H1 (cell line): ENCODE measurements around the gene ASTN2. TPM values are rescaled to one million over a fixed set of nuclear protein-coding genes. Genes with fewer than 3 reads are reported as not detected.

Experiments
- CTCF ChIA-PET: fragments of 300-600 bp; sonication (Branson Sonifier 250); formaldehyde crosslinking; loops from one replicate; lab custom pipeline; 2021; ENCODE audit not compliant: partially characterized antibody; lab: Charles Lee
- POLR2A ChIA-PET: fragments of 300-600 bp; sonication (Branson Sonifier 250); formaldehyde crosslinking; loops from one replicate; lab custom pipeline; 2021; ENCODE audit warnings: inconsistent platforms; ENCODE audit not compliant: partially characterized antibody; lab: Charles Lee
- DNase-seq, 2 experiments: peaks; one replicate each; pipeline versions ENCODE4 v3.0.0 to v3.0.0-alpha.2; 2010 to 2022; ENCODE audit warnings: low spot score in 2 of 2, low read depth in 1 of 2, mixed read lengths in 1 of 2
- FAIRE-seq: peaks from 2 replicates; lab custom pipeline; 2011; peaks lifted over from hg19 to GRCh38; lab: Jason Lieb, UNC
- H2AFZ ChIP-seq: 2 replicates; pipeline ENCODE4 v1.8.1; 2012; ENCODE audit warnings: low read length, inconsistent platforms
- H2AK5ac ChIP-seq: 2 replicates; pipeline ENCODE4 v1.6.1; 2013; ENCODE audit warnings: low read depth, low read length
- H2BK120ac ChIP-seq: replicated peaks from 2 replicates; pipeline ENCODE3; 2013; ENCODE audit warnings: low read depth, low read length, inconsistent platforms
- H2BK12ac ChIP-seq: 2 replicates; pipeline ENCODE4 v1.6.1; 2013; ENCODE audit warnings: low read depth, low read length
- H2BK15ac ChIP-seq: 2 replicates; pipeline ENCODE4 v1.6.1; 2013; ENCODE audit warnings: low read length
- H2BK20ac ChIP-seq: 2 replicates; pipeline ENCODE4 v1.6.1; 2013; ENCODE audit warnings: low read length
- H2BK5ac ChIP-seq: 2 replicates; pipeline ENCODE4 v1.6.1; 2013; ENCODE audit warnings: low read depth, low read length
- H3K14ac ChIP-seq: 2 replicates; pipeline ENCODE4 v1.6.1; 2013; ENCODE audit warnings: inconsistent platforms; ENCODE audit not compliant: insufficient read length
- H3K18ac ChIP-seq: 2 replicates; pipeline ENCODE4 v1.6.1; 2013; ENCODE audit warnings: low read length; ENCODE audit errors: extremely low read depth
- H3K23ac ChIP-seq: 2 replicates; pipeline ENCODE4 v1.6.1; 2013; ENCODE audit warnings: inconsistent platforms; ENCODE audit not compliant: insufficient read length
- H3K23me2 ChIP-seq: 2 replicates; pipeline ENCODE4 v1.6.1; 2013; ENCODE audit warnings: low read depth, low read length
- H3K27ac ChIP-seq: 2 replicates; pipeline ENCODE4 v1.6.1; 2011; ENCODE audit warnings: low read depth, low read length, inconsistent platforms
- H3K27me3 ChIP-seq, 4 experiments: replicated peaks in 1 of 4; 1 replicate in 1 of 4; 2 replicates in 3 of 4; pipeline versions ENCODE4 v1.6.1 to v1.8.1; 2011 to 2013; ENCODE audit warnings: low read length in 3 of 4, mild to moderate bottlenecking in 3 of 4, inconsistent platforms in 2 of 4, mixed read lengths in 2 of 4, moderate library complexity in 1 of 4; ENCODE audit not compliant: control insufficient read depth in 3 of 4, insufficient read depth in 3 of 4; ENCODE audit errors: extremely low read depth in 1 of 4
- H3K36me3 ChIP-seq, 4 experiments: 2 replicates each; pipeline versions ENCODE4 v1.6.1 to v1.8.1; 2011 to 2013; ENCODE audit warnings: mild to moderate bottlenecking in 4 of 4, low read length in 3 of 4, moderate library complexity in 2 of 4, control low read depth in 1 of 4, inconsistent platforms in 1 of 4; ENCODE audit not compliant: insufficient read depth in 4 of 4, control insufficient read depth in 2 of 4
- H3K4ac ChIP-seq: replicated peaks from 2 replicates; pipeline ENCODE3; 2013; ENCODE audit warnings: low read length, low read depth, mixed read lengths, inconsistent platforms; ENCODE audit not compliant: insufficient read length
- H3K4me1 ChIP-seq, 4 experiments: replicated peaks in 1 of 4; 1 replicate in 1 of 4; 2 replicates in 3 of 4; pipeline versions ENCODE4 v1.6.1 to v1.8.1; 2011 to 2013; ENCODE audit warnings: low read length in 3 of 4, inconsistent platforms in 2 of 4, mixed read lengths in 1 of 4; ENCODE audit not compliant: insufficient read depth in 4 of 4, control insufficient read depth in 3 of 4
- H3K4me2 ChIP-seq, 2 experiments: 2 replicates each; pipeline versions ENCODE4 v1.6.1 to v1.8.1; 2011 to 2013; ENCODE audit warnings: low read depth in 2 of 2, low read length in 2 of 2, control low read depth in 1 of 2, inconsistent platforms in 1 of 2, mild to moderate bottlenecking in 1 of 2; ENCODE audit not compliant: insufficient read depth in 1 of 2
- H3K4me3 ChIP-seq, 4 experiments: fragments of 200-600, 300-600 bp in 1 of 4; sonication (generic), shearing (Covaris generic), sonication (Bioruptor Twin) in 1 of 4; 2 replicates each; pipeline versions ENCODE4 v1.5.1 to v1.8.1; 2011 to 2016; ENCODE audit warnings: low read length in 4 of 4, low read depth in 3 of 4, control low read depth in 2 of 4, inconsistent platforms in 2 of 4, mild to moderate bottlenecking in 2 of 4, mixed read lengths in 1 of 4, moderate library complexity in 1 of 4; ENCODE audit not compliant: insufficient read depth in 2 of 4; ENCODE audit errors: extremely low read depth in 1 of 4
- H3K56ac ChIP-seq: replicated peaks from 2 replicates; pipeline ENCODE3; 2013; ENCODE audit warnings: low read depth, mild to moderate bottlenecking, mixed read lengths, low read length, inconsistent platforms; ENCODE audit not compliant: insufficient read length
- H3K79me1 ChIP-seq: 2 replicates; pipeline ENCODE4 v1.6.1; 2013; ENCODE audit warnings: low read depth, low read length, control low read depth
- H3K79me2 ChIP-seq, 2 experiments: 2 replicates each; pipeline versions ENCODE4 v1.6.1 to v1.8.1; 2012 to 2013; ENCODE audit warnings: low read length in 2 of 2, mild to moderate bottlenecking in 2 of 2, inconsistent platforms in 1 of 2; ENCODE audit not compliant: insufficient read depth in 2 of 2, control insufficient read depth in 1 of 2
- H3K9ac ChIP-seq, 4 experiments: replicated peaks in 1 of 4; 1 replicate in 1 of 4; 2 replicates in 3 of 4; pipeline versions ENCODE4 v1.6.1 to v1.8.1; 2011 to 2013; ENCODE audit warnings: low read depth in 3 of 4, low read length in 3 of 4, control low read depth in 2 of 4, mild to moderate bottlenecking in 2 of 4, moderate library complexity in 2 of 4, inconsistent platforms in 1 of 4; ENCODE audit errors: extremely low read depth in 1 of 4
- H3K9me3 ChIP-seq, 2 experiments: 2 replicates each; pipeline versions ENCODE4 v1.6.1 to v1.8.1; 2012 to 2013; ENCODE audit warnings: mild to moderate bottlenecking in 2 of 2, moderate library complexity in 2 of 2, control low read depth in 1 of 2, inconsistent platforms in 1 of 2, low read depth in 1 of 2, low read length in 1 of 2, mixed read lengths in 1 of 2; ENCODE audit not compliant: insufficient read depth in 2 of 2
- H4K20me1 ChIP-seq, 2 experiments: replicated peaks in 1 of 2; 2 replicates each; pipeline versions ENCODE3 to v1.8.1; 2011 to 2013; ENCODE audit warnings: inconsistent platforms in 2 of 2, low read length in 2 of 2, mild to moderate bottlenecking in 1 of 2; ENCODE audit not compliant: insufficient read depth in 2 of 2, control insufficient read depth in 1 of 2
- H4K5ac ChIP-seq: 2 replicates; pipeline ENCODE4 v1.6.1; 2013; ENCODE audit warnings: low read length, low read depth, mixed read lengths, inconsistent platforms; ENCODE audit not compliant: insufficient read length
- H4K8ac ChIP-seq: 2 replicates; pipeline ENCODE4 v1.8.0; 2013; ENCODE audit warnings: mild to moderate bottlenecking, moderate library complexity, low read length, inconsistent platforms; ENCODE audit not compliant: insufficient read depth; ENCODE audit errors: extremely low read depth
- H4K91ac ChIP-seq: replicated peaks from 2 replicates; pipeline ENCODE3; 2013; ENCODE audit warnings: low read length, mixed read lengths, inconsistent platforms; ENCODE audit not compliant: insufficient read length
- BCL11A ChIP-seq, 2 experiments: IDR thresholded peaks; one replicate each; pipeline ENCODE4 v1.6.1; 2011; ENCODE audit warnings: low read depth in 2 of 2, low read length in 2 of 2, mild to moderate bottlenecking in 2 of 2
- BRCA1 ChIP-seq: IDR thresholded peaks from 2 replicates; pipeline ENCODE4 v1.6.1; 2012; ENCODE audit warnings: low read depth, low read length, improper control_type of control experiment
- CTBP2 ChIP-seq: IDR thresholded peaks from 2 replicates; pipeline ENCODE4 v1.7.0; 2011; ENCODE audit warnings: borderline replicate concordance, mild to moderate bottlenecking, moderate library complexity, mixed read lengths, low read length; ENCODE audit not compliant: insufficient read depth, insufficient read length
- EGR1 ChIP-seq: IDR thresholded peaks from 2 replicates; pipeline ENCODE4 v1.6.1; 2011; ENCODE audit warnings: low read depth, low read length, borderline replicate concordance
- FOSL1 ChIP-seq: IDR thresholded peaks from 2 replicates; pipeline ENCODE4 v1.6.1; 2011; ENCODE audit warnings: mild to moderate bottlenecking, low read depth, low read length, moderate library complexity; ENCODE audit not compliant: insufficient read depth
- RAD21 ChIP-seq, 2 experiments: IDR thresholded peaks in 1 of 2; conservative IDR thresholded peaks in 1 of 2; 2 replicates each; pipeline ENCODE4 v1.6.1; 2011; ENCODE audit warnings: low read depth in 2 of 2, low read length in 2 of 2, improper control_type of control experiment in 1 of 2, inconsistent platforms in 1 of 2, mild to moderate bottlenecking in 1 of 2, moderate library complexity in 1 of 2
- RFX5 ChIP-seq: IDR thresholded peaks from 2 replicates; pipeline ENCODE4 v1.6.1; 2011; ENCODE audit warnings: low read depth, low read length, improper control_type of control experiment, borderline replicate concordance
- SAP30 ChIP-seq: fragments of 300-600 bp; sonication (generic); IDR thresholded peaks from 2 replicates; pipeline ENCODE4 v1.7.1; 2012; ENCODE audit warnings: low read length, moderate library complexity, mild to moderate bottlenecking, inconsistent platforms; ENCODE audit not compliant: insufficient read depth, insufficient replicate concordance
- TEAD4 ChIP-seq: IDR thresholded peaks from 2 replicates; pipeline ENCODE4 v1.6.1; 2012; ENCODE audit warnings: low read depth, low read length, inconsistent platforms, mixed read lengths
- YY1 ChIP-seq: IDR thresholded peaks from 2 replicates; pipeline ENCODE4 v1.6.1; 2011; ENCODE audit warnings: low read depth, mild to moderate bottlenecking, low read length
- WGBS, 2 experiments: shearing (Covaris generic) in 1 of 2; methylation state at CpG; one replicate each; pipeline versions ENCODE4 v1.1.6 to v1.1.7; 2013 to 2015; ENCODE audit warnings: low lambda C conversion rate in 2 of 2, mixed read lengths in 2 of 2, inconsistent platforms in 1 of 2, low coverage in 1 of 2, missing lambda C conversion rate in 1 of 2; ENCODE audit not compliant: insufficient replicate concordance in 2 of 2, insufficient coverage in 1 of 2, insufficient read length in 1 of 2; ENCODE audit errors: extremely low coverage in 1 of 2, missing lambda C conversion rate in 1 of 2; 5-methylcytosine and 5-hydroxymethylcytosine counted together
- polyA plus RNA-seq, 7 experiments: library from polyadenylated mRNA; depleted of rRNA in 3 of 7; stranded (reverse) in 5 of 7; unstranded in 2 of 7; fragments of >200 nt in 5 of 7; fragments of 200-250 nt in 2 of 7; gene quantifications; 1 replicate in 5 of 7; 2 replicates in 1 of 7; 4 replicates in 1 of 7; pipeline versions ENCODE4 v1.2.1 to v1.2.3, GENCODE V29; 2011 to 2013; ENCODE audit warnings: missing spikeins in 2 of 7, mixed read lengths in 2 of 7
- total RNA-seq: library from RNA; stranded (reverse); fragmentation: NEBNext Ultra II Directional; extraction: Animal tissue kit (Norgen Biotek cat#: 25700); gene quantifications from 2 replicates; pipeline ENCODE4 v1.2.1, GENCODE V29; 2021
- TF ChIP-seq, protein P1 (sequence below), 3 experiments: IDR thresholded peaks; 1 replicate in 2 of 3; 2 replicates in 1 of 3; pipeline versions ENCODE4 v1.5.1 to v1.6.1; 2011; ENCODE audit warnings: low read length in 3 of 3, mild to moderate bottlenecking in 3 of 3, inconsistent platforms in 2 of 3, low read depth in 1 of 3, moderate library complexity in 1 of 3; ENCODE audit not compliant: insufficient read depth in 1 of 3; ENCODE audit errors: control extremely low read depth in 1 of 3

ASTN2 gene
- total and polyA plus RNA-seq, 2 of the 8 experiments (the other 6 are each of a cell fraction or from before 2014, with no cell fraction given): 8.2 to 13.7 TPM

DNA sequence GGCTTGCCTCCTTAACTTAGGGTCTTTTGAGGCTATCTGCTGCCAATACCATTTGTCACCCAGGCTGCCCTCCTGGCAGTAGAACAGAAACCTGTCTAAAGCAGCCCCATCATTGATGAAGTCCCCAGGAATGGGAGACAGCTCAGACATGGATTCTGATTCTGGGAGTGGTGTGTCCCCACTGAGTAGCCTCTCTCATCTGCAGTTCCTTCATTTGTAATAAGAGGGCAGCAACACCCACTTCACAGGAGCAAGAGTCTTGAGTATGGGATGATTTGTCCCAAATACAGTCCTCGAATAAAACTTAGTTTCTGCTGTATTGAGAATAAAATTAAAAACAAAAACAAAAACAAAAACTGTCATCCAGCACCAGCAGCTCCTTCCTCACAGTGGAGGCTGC lies 167.6 kb downstream of the ASTN2 start:
- H3K23me2 ChIP-seq: no peaks in the 10 kb centered on the region; the same call in 1 of the 2 replicates
- no peaks in the 10 kb centered on the region for H3K9me3 ChIP-seq
- no peak overlapping the region for H2BK120ac ChIP-seq
- FAIRE-seq (peak; percentile 55), DNase-seq (no peak)
- no peak overlapping the region for H3K4me2 ChIP-seq
- 87% methylated on average over 1 of the region's 1 CpG; no CpG with 5 or more reads in 1 of the 2 experiments for WGBS, 2 experiments
- ChIA-PET CTCF (interaction anchor here (0.6 to 6.7 kb wide), 51 partner anchors 9 to 768 kb away, joined by 3 to 87 read pairs (median 4); partner anchors contain the start of gene ASTN2), POLR2A (no interaction called here)
- H3K56ac ChIP-seq: no peak overlapping the region
- H3K36me3 ChIP-seq: no peaks in the 10 kb centered on the region
- no peak overlapping the region for H2BK12ac ChIP-seq
- no peaks in the 10 kb centered on the region for H4K20me1 ChIP-seq
- no peak overlapping the region for H2BK5ac ChIP-seq
- H3K4me1 ChIP-seq: no peaks in the 10 kb centered on the region
- no peak overlapping the region for H3K9ac ChIP-seq
- H3K4me3 ChIP-seq: no peak overlapping the region
- H3K79me2 ChIP-seq: no peaks in the 10 kb centered on the region
- H3K23ac ChIP-seq: no peak overlapping the region
- H3K27ac ChIP-seq: no peak overlapping the region
- no peak overlapping the region for H2AK5ac ChIP-seq
- H2BK15ac ChIP-seq: no peak overlapping the region
- no peak overlapping the region for H3K4ac ChIP-seq
- H4K91ac ChIP-seq: no peak overlapping the region
- no peaks in the 10 kb centered on the region for H3K27me3 ChIP-seq
- no peak overlapping the region for H4K8ac ChIP-seq
- no peak overlapping the region for H3K14ac ChIP-seq
- no peak overlapping the region for H2AFZ ChIP-seq
- H3K79me1 ChIP-seq: no peaks in the 10 kb centered on the region
- no peak overlapping the region for H3K18ac ChIP-seq
- no peak overlapping the region for H4K5ac ChIP-seq
- H2BK20ac ChIP-seq: no peak overlapping the region
- TF ChIP-seq BRCA1: no peak
- no peak for TF ChIP-seq BCL11A (IDR thresholded peaks at IDR 0.05; ENCODE audit: low read depth in 2 of 2, low read length in 2 of 2)
- no peak for TF ChIP-seq YY1
- TF ChIP-seq RFX5: no peak
- TF ChIP-seq, protein P1, sequence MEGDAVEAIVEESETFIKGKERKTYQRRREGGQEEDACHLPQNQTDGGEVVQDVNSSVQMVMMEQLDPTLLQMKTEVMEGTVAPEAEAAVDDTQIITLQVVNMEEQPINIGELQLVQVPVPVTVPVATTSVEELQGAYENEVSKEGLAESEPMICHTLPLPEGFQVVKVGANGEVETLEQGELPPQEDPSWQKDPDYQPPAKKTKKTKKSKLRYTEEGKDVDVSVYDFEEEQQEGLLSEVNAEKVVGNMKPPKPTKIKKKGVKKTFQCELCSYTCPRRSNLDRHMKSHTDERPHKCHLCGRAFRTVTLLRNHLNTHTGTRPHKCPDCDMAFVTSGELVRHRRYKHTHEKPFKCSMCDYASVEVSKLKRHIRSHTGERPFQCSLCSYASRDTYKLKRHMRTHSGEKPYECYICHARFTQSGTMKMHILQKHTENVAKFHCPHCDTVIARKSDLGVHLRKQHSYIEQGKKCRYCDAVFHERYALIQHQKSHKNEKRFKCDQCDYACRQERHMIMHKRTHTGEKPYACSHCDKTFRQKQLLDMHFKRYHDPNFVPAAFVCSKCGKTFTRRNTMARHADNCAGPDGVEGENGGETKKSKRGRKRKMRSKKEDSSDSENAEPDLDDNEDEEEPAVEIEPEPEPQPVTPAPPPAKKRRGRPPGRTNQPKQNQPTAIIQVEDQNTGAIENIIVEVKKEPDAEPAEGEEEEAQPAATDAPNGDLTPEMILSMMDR (IDR thresholded peaks at IDR 0.05; ENCODE audit: control extremely low read depth in 1 of 3, insufficient read depth in 1 of 3, low read depth in 1 of 3, low read length in 3 of 3): peak in 2 of 3 experiments; percentile 47 to 63; a peak in 3 of 4 replicates
- TF ChIP-seq CTBP2: no peak
- peak; percentile 63 to 74 for TF ChIP-seq RAD21 (IDR thresholded peaks at IDR 0.05 in 1 of 2, conservative IDR thresholded peaks at IDR 0.05 in 1 of 2; ENCODE audit: low read depth in 2 of 2, low read length in 2 of 2)
- no peak for TF ChIP-seq SAP30
- TF ChIP-seq FOSL1: no peak
- no peak for TF ChIP-seq EGR1
- no peak for TF ChIP-seq TEAD4
